HEK293T (cell line): ENCODE data around the gene ATP13A1.

Experiments used
- CTCF ChIA-PET: fragments of 350-600 bp; formaldehyde crosslinking; extraction: SDS; loops from one replicate; lab custom pipeline; 2021; ENCODE audit warnings: antibody characterized with exemption, inconsistent platforms; lab: Yijun Ruan, JAX
- POLR2A ChIA-PET: fragments of 350-600 bp; formaldehyde crosslinking; extraction: SDS; loops from one replicate; lab custom pipeline; 2020; ENCODE audit warnings: antibody characterized with exemption, inconsistent platforms; lab: Yijun Ruan, JAX
- DNase-seq: peaks from one replicate; pipeline ENCODE4 v3.0.0; 2012; ENCODE audit warnings: mixed read lengths; ENCODE audit errors: extremely low spot score
- ARNT ChIP-seq: fragments of 450-650 bp; IDR thresholded peaks from 2 replicates; pipeline ENCODE4 v1.6.1; 2017; ENCODE audit warnings: mild to moderate bottlenecking
- BHLHE40 ChIP-seq: fragments of 450-650 bp; IDR thresholded peaks from 2 replicates; pipeline ENCODE4 v1.6.1; 2016; ENCODE audit warnings: mild to moderate bottlenecking, moderate library complexity, borderline replicate concordance
- CTBP1 ChIP-seq: fragments of 450-650 bp; IDR thresholded peaks from 2 replicates; pipeline ENCODE4 v1.6.1; 2016; ENCODE audit warnings: borderline replicate concordance
- ELF4 ChIP-seq: fragments of 450-650 bp; IDR thresholded peaks from 2 replicates; pipeline ENCODE4 v1.6.1; 2017; ENCODE audit warnings: antibody characterized with exemption
- FOXA1 ChIP-seq: fragments of 450-650 bp; IDR thresholded peaks from 2 replicates; pipeline ENCODE4 v1.6.1; 2016; ENCODE audit warnings: mild to moderate bottlenecking
- FOXK2 ChIP-seq: fragments of 450-650 bp; IDR thresholded peaks from 2 replicates; pipeline ENCODE4 v1.6.1; 2016; ENCODE audit warnings: mild to moderate bottlenecking
- FOXM1 ChIP-seq: fragments of 450-650 bp; IDR thresholded peaks from 2 replicates; pipeline ENCODE4 v1.6.1; 2017; ENCODE audit warnings: mild to moderate bottlenecking, borderline replicate concordance
- HDGF ChIP-seq: fragments of 450-650 bp; IDR thresholded peaks from 2 replicates; pipeline ENCODE4 v1.6.1; 2017; ENCODE audit warnings: antibody characterized with exemption, borderline replicate concordance
- L3MBTL2 ChIP-seq: fragments of 450-650 bp; conservative IDR thresholded peaks from 2 replicates; pipeline ENCODE4 v1.6.1; 2016; ENCODE audit warnings: mild to moderate bottlenecking
- LEF1 ChIP-seq: fragments of 450-650 bp; IDR thresholded peaks from 2 replicates; pipeline ENCODE4 v1.6.1; 2017; ENCODE audit warnings: mild to moderate bottlenecking, borderline replicate concordance
- NFRKB ChIP-seq: fragments of 450-650 bp; IDR thresholded peaks from 2 replicates; pipeline ENCODE4 v1.6.1; 2016; ENCODE audit warnings: mild to moderate bottlenecking, moderate library complexity
- SP1 ChIP-seq: fragments of 450-650 bp; IDR thresholded peaks from 2 replicates; pipeline ENCODE4 v1.6.1; 2017
- SUZ12 ChIP-seq: fragments of 450-650 bp; IDR thresholded peaks from 2 replicates; pipeline ENCODE4 v1.6.1; 2016; ENCODE audit warnings: mild to moderate bottlenecking
- TARDBP ChIP-seq: fragments of 450-650 bp; IDR thresholded peaks from 2 replicates; pipeline ENCODE4 v1.6.1; 2016
- ZNF384 ChIP-seq: fragments of 450-650 bp; IDR thresholded peaks from 2 replicates; pipeline ENCODE4 v1.6.1; 2016
- TF ChIP-seq, protein P1 (sequence below): fragments of 450-650 bp; IDR thresholded peaks from 2 replicates; pipeline ENCODE4 v1.6.1; 2016

Gene ATP13A1

DNA sequence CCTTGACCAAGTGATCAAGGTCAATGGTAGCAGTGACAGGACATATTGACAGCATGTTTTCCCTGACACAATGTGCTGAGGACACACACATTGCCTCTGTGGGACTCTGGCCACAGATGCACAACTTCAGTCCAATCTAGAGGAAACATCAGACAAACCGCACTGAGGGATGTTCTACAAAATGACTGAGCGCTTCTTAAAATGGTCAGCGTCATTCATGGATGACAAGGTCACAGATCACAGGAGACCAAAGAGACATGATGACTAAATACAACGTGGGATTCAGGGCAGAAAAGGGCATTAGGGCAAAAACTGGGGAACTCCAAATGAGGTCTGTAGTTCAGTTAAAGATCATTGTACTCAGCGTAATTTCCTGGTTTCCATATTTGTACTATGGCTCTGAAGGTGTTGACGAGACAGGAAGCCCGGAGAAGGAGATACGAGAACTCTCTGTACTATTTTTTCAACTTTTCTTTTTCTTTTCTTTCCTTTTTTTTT lies 65.6 kb downstream of the ATP13A1 start:
- CTCF ChIA-PET, result no interaction called here
- POLR2A ChIA-PET, result no interaction called here
- no peak for DNase-seq
- TF ChIP-seq FOXM1 (no peak), FOXK2 (no peak), BHLHE40 (no peak), NFRKB (no peak), SP1 (no peak), SUZ12 (no peak), FOXA1 (no peak), ARNT (no peak), LEF1 (no peak), ZNF384 (no peak), L3MBTL2 (no peak), TARDBP (no peak), ELF4 (no peak), HDGF (no peak), CTBP1 (no peak)
- TF ChIP-seq, protein P1, sequence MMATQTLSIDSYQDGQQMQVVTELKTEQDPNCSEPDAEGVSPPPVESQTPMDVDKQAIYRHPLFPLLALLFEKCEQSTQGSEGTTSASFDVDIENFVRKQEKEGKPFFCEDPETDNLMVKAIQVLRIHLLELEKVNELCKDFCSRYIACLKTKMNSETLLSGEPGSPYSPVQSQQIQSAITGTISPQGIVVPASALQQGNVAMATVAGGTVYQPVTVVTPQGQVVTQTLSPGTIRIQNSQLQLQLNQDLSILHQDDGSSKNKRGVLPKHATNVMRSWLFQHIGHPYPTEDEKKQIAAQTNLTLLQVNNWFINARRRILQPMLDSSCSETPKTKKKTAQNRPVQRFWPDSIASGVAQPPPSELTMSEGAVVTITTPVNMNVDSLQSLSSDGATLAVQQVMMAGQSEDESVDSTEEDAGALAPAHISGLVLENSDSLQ, result no peak
